Stimulated activated CD8-positive, alpha-beta memory T cell treated with anti-CD3 and anti-CD28 coated beads, Interleukin-15, amount 100 ng/mL, for 1 hour (primary cell): ENCODE measurements around the gene OR8U1.
"Not testable (repeated sequence)": the region's sequence is repeated elsewhere in the genome, so short reads cannot be mapped to it uniquely, and the experiment has no call there.

Source experiments
- DNase-seq: peaks from one replicate; pipeline ENCODE4 v3.0.0-alpha.2; 2020; ENCODE audit warnings: low read depth

Gene OR8U1

GRCh38 chr11:56375324-56375723 is at the start of gene OR8U1:
Gene OR8U1 (plus strand): TSS chr11:56375624. CDS start chr11:56375624, 0 bp downstream.
- DNase-seq = no peak

GRCh38 chr11:56331861-56332491 is 43.4 kb upstream of the OR8U1 start:
- DNase-seq = no peak

DNA sequence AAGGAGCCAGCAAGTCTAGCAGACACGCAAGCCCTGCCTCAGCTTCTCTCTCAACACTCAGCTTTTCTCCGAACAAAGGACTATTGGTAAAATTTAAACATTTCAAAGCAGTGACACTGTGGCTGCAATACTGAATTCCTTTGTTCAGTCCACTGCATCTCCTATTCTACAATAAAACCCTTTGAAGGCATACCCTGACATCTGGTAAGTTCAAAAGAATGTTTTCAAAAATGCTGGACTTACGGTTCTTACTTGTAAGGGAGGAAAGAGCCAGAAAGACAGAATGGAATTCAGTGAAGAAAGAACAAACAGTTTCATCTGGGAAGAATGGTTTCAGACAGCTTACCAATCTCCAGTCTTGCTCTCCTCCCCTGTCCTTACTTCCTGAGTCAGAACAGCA is 42.3 kb upstream of the OR8U1 start:
- DNase-seq = no peak

- no peak for DNase-seq
Observed at GRCh38 chr11:56340289-56340688, 35.1 kb upstream of the OR8U1 start.

DNA sequence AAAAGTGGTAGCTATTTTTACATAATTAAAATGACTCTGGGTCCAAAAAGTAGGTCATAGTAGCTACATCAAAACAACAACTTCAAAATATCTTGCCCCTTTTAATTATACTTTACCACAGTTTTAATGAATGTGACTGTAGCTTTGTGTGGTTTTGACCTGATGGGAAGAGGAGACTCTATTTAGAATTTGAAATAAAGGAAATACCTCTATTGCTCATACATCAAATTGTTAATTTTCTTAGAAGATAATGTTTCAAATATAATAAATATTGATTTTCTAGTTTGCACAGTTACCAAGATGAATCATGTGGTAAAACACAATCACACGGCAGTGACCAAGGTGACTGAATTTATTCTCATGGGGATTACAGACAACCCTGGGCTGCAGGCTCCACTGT is 29.7 kb upstream of the OR8U1 start, which contains the start of gene OR8K1:
Gene OR8K1 (plus strand): TSS at position 301 of the 400 bp plus-strand sequence. CDS start 0 bp downstream, at position 301.
- DNase-seq = no peak

- no peak for DNase-seq
Observed at GRCh38 chr11:56353991-56354390, 21.4 kb upstream of the OR8U1 start, which contains the start of gene OR8J1. Gene OR8J1 (plus strand): TSS chr11:56354291. CDS start chr11:56360247, 5,956 bp downstream.

- DNase-seq = no peak
Observed at GRCh38 chr11:56380120-56380519, 4.7 kb downstream of the OR8U1 start.

DNA sequence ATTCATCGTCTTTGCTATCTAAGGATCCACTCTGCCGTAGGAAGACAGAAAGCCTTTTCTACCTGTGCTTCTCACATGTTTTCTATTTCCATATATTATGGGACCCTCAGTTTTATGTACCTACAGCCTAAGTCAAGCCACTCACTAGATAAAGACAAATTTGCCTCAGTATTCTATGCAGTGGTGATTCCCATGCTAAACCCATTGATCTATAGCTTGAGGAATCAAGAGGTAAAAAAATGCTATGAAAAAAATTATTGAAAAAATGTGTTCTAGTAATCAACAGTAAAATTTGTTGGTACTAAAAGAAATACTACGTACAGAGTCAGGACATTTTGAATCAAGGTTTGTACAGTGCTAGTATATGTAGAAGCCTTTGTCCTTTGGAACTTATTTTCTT is 19.0 kb downstream of the OR8U1 start:
- no peak for DNase-seq

GRCh38 chr11:56396047-56396446 is 20.6 kb downstream of the OR8U1 start:
- DNase-seq = no peak

GRCh38 chr11:56401858-56402461 is 26.5 kb downstream of the OR8U1 start:
- not testable (repeated sequence) for DNase-seq

DNA sequence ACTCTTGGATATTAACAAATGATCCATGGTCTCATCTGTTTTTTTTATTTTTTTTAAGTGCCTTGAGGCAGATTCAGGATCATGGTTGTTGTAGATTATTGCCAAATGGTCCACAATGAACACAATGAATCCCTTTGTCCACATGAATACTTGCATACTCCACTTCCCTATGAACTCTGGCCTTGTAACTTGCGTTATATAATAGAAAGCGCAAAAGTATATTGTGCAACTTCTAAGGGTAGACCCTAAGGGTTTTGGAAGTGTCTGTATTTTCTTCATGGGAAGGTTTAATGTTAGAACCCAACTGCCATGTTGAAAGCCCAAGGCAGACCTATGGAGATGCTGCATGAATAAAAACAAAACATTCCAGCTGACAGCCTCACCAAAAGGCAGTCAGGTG is 29.0 kb downstream of the OR8U1 start:
- no peak for DNase-seq

DNA sequence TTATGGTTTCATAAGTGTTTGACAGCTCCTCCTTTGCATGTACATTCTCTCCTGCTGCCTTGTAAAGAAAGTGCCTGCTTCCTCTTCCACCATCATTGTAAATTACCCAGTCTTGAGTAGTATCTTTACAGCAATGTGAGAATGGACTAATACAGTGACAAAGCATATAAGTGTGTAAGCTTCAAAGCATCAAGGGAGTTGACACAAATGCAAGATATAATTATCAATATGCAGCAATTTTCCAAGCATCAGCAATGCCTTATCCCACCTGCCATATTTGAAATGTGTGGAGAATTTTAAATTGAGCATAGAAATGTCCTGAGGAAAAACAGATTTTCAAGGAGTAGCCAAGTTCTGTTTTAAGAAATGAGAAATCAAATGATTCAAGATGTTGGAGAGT is 35.4 kb downstream of the OR8U1 start:
- DNase-seq = no peak

- DNase-seq = no peak
Observed at GRCh38 chr11:56412396-56412795, 37.0 kb downstream of the OR8U1 start, which contains the start of gene OR5AL1. Gene OR5AL1 (plus strand): TSS chr11:56412696.
